Measurements from ENCODE around the gene MSH6.

The MSH6 gene

GRCh38 chr2:47805850-47806249 lies 22.9 kb downstream of the MSH6 start:
- no peak for TF ChIP-seq CTCF (IDR thresholded peaks at IDR 0.05; ENCODE audit: control insufficient read depth, insufficient read depth, low read depth, low read length, missing control alignments)
- H3K4me3 ChIP-seq (ENCODE audit: control insufficient read depth, low read depth, low read length) = no peak overlapping the region
- DNase-seq (ENCODE audit: low read depth) = no peak

GRCh38 chr2:47808614-47809013 lies 25.7 kb downstream of the MSH6 start:
- no peak for TF ChIP-seq CTCF (IDR thresholded peaks at IDR 0.05; ENCODE audit: control insufficient read depth, insufficient read depth, low read depth, low read length, missing control alignments)
- no peak overlapping the region for H3K4me3 ChIP-seq (ENCODE audit: control insufficient read depth, low read depth, low read length)
- DNase-seq (ENCODE audit: low read depth) = no peak

DNA sequence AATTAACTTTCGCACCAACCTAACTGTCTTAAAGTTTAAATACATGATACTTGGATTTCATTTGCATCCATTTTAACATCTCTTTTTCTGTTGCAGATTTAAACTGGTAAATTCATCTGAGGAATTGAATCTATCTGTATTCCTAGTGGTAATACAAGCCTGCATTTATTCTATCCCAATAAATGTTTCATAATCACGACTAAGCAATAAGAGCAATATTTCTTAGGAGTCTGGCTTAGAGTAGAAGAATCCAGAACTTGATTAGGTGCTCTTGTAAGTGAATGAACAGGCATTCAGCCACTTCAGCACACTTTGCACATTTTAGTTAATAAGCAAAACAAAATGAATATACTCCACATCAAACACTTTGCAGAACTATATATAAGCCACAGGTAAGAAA lies 27.0 kb downstream of the MSH6 start:
- no peak overlapping the region for H3K4me3 ChIP-seq (ENCODE audit: control insufficient read depth, low read depth, low read length)
- no peak for DNase-seq (ENCODE audit: low read depth)
- TF ChIP-seq CTCF (IDR thresholded peaks at IDR 0.05; ENCODE audit: control insufficient read depth, insufficient read depth, low read depth, low read length, missing control alignments) = no peak

DNA sequence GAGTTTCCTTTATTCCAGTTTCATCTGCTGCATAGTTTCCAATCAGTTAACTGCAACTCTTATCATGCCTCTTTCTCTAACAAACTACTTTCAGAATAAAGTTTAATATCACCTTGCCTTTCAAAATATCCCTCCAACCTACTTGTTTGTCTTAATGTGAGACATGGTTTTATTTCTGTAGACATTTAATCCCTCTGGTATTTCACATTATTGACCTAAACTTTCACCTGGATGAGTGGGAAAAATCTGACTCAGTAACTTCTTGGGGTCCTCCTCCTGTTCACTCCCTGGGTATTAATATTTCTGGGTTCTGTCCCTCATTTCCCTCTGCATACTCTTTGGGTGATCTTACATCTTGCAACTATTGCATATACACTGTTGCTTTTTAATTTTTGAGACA lies 27.9 kb downstream of the MSH6 start:
- H3K4me3 ChIP-seq (ENCODE audit: control insufficient read depth, low read depth, low read length) = no peak overlapping the region
- no peak for TF ChIP-seq CTCF (IDR thresholded peaks at IDR 0.05; ENCODE audit: control insufficient read depth, insufficient read depth, low read depth, low read length, missing control alignments)
- DNase-seq (ENCODE audit: low read depth) = no peak

DNA sequence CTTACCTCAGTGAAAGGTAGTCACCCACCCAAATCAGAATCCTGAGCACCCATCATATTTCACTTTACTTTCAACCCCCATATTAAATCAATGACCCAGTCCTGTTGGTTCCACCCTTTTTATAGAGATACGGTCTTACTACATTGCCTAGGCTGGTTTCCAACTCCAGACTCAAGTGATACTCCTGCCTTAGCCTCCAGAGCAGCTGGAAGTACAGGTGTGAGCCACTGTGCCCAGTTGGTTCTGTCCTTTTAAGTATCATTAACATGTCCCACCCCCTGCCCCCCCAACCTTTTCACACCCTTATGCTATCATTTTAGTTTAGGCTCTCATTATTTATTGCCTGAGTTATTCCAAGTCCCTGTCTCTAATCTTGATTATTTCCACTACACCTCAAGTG lies 28.7 kb downstream of the MSH6 start:
- no peak for TF ChIP-seq CTCF (IDR thresholded peaks at IDR 0.05; ENCODE audit: control insufficient read depth, insufficient read depth, low read depth, low read length, missing control alignments)
- DNase-seq (ENCODE audit: low read depth) = no peak

GRCh38 chr2:47815764-47816163 lies 32.8 kb downstream of the MSH6 start:
- DNase-seq (ENCODE audit: low read depth) = no peak
- no peak for TF ChIP-seq CTCF (IDR thresholded peaks at IDR 0.05; ENCODE audit: control insufficient read depth, insufficient read depth, low read depth, low read length, missing control alignments)
- no peak overlapping the region for H3K4me3 ChIP-seq (ENCODE audit: control insufficient read depth, low read depth, low read length)

More for the DNA sequence above, 28.7 kb downstream of the MSH6 start:
- H3K4me3 ChIP-seq (ENCODE audit: control insufficient read depth, low read depth, low read length) = no peak overlapping the region

DNA sequence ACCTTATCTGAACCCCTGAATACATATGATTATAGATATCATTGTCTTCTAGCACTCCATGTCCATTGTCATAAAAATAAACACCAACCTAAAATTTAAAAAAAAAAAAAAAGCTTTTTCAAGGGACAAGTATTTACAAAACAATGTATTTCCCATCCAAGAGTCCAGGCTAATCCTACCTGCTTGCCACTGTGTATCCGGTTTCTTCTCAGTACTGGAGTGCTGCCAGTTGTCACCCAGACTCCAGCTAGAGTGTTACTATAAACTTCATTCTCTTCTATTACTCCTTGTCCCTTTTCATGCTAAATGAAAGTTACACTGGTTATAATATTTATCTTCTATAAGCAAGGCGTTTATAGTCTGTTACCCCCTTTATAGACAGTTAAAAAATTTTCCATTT lies 35.8 kb downstream of the MSH6 start:
- H3K4me3 ChIP-seq (ENCODE audit: control insufficient read depth, low read depth, low read length) = no peak overlapping the region
- TF ChIP-seq CTCF (IDR thresholded peaks at IDR 0.05; ENCODE audit: control insufficient read depth, insufficient read depth, low read depth, low read length, missing control alignments) = no peak
- no peak for DNase-seq (ENCODE audit: low read depth)
